Brain microvascular endothelial cell (primary cell): ENCODE data around the gene DSTN.

Experiments used
- DNase-seq: peaks from one replicate; pipeline ENCODE4 v3.0.0-alpha.2; 2020
- H3K27ac ChIP-seq: fragments of 250-450 bp; sonication (Bioruptor Pico); 2 replicates; pipeline ENCODE4 v1.5.1; 2020; ENCODE audit warnings: mild to moderate bottlenecking, moderate library complexity
- H3K27me3 ChIP-seq: fragments of 250-450 bp; sonication (Bioruptor Pico); replicated peaks from 2 replicates; pipeline ENCODE4 v1.5.1; 2020; ENCODE audit warnings: mild to moderate bottlenecking
- H3K36me3 ChIP-seq: fragments of 250-450 bp; sonication (Bioruptor Pico); replicated peaks from 2 replicates; pipeline ENCODE4 v1.5.1; 2020; ENCODE audit warnings: mild to moderate bottlenecking
- H3K4me3 ChIP-seq: 2 replicates; pipeline ENCODE4 v1.5.1; 2011; ENCODE audit warnings: low read depth, mild to moderate bottlenecking, control low read depth, low read length, moderate library complexity
- CTCF ChIP-seq: IDR thresholded peaks from 2 replicates; pipeline ENCODE4 v1.5.1; 2011; ENCODE audit warnings: low read depth, mild to moderate bottlenecking, moderate library complexity, low read length, control low read depth, inconsistent platforms; ENCODE audit errors: missing control alignments
- in situ Hi-C: cut with HindIII; loops from 2 replicates; pipeline ENCODE4 v1.10.0; 2017; ENCODE audit warnings: low sequenced_read_pairs, low pct_ligation_motif_present

DSTN gene

GRCh38 chr20:17622851-17623508 lies 53.1 kb downstream of the DSTN start:
- DNase-seq = no peak
- in situ Hi-C loops = no loop called here
- H3K36me3 ChIP-seq = peaks cover 95% of the 10 kb centered on the region
- H3K27me3 ChIP-seq = no peaks in the 10 kb centered on the region
- TF ChIP-seq CTCF = no peak
- no peak overlapping the region for H3K27ac ChIP-seq
- no peak overlapping the region for H3K4me3 ChIP-seq

- Histone ChIP-seq H3K27ac (no peak overlapping the region), H3K4me3 (no peak overlapping the region), H3K36me3 (peaks cover 94% of the 10 kb centered on the region), H3K27me3 (no peaks in the 10 kb centered on the region)
- TF ChIP-seq CTCF = no peak
- in situ Hi-C loops = no loop called here
- DNase-seq = no peak
Observed at GRCh38 chr20:17624070-17624469, 54.2 kb downstream of the DSTN start.

GRCh38 chr20:17624551-17625245 lies 54.8 kb downstream of the DSTN start:
- peaks cover 97% of the 10 kb centered on the region for H3K36me3 ChIP-seq
- no peak overlapping the region for H3K27ac ChIP-seq
- no peak for TF ChIP-seq CTCF
- H3K27me3 ChIP-seq = no peaks in the 10 kb centered on the region
- no peak overlapping the region for H3K4me3 ChIP-seq
- DNase-seq = no peak
- in situ Hi-C loops = no loop called here

- DNase-seq = no peak
- in situ Hi-C loops = no loop called here
- Histone ChIP-seq H3K27me3 (no peaks in the 10 kb centered on the region), H3K36me3 (peaks cover 97% of the 10 kb centered on the region), H3K4me3 (no peak overlapping the region), H3K27ac (no peak overlapping the region)
- no peak for TF ChIP-seq CTCF
Observed at GRCh38 chr20:17625246-17626051, 55.6 kb downstream of the DSTN start.

- no peak for TF ChIP-seq CTCF
- Histone ChIP-seq H3K4me3 (no peak overlapping the region), H3K36me3 (peaks cover 97% of the 10 kb centered on the region), H3K27ac (no peak overlapping the region), H3K27me3 (no peaks in the 10 kb centered on the region)
- in situ Hi-C loops = no loop called here
- DNase-seq = no peak
Observed at GRCh38 chr20:17626217-17627007, 56.5 kb downstream of the DSTN start.
